DND-41 (cell line): ENCODE measurements around the gene ATP2A2.

Experiments
- ATAC-seq: fragments of 200-7000 bp; cut with Tn5 transposase; 3 replicates; pipeline ENCODE4 v1.9.1; 2021; ENCODE audit warnings: low read depth; ENCODE audit not compliant: insufficient read depth
- DNase-seq: peaks from one replicate; pipeline ENCODE4 v3.0.0-alpha.2; 2020
- H2AFZ ChIP-seq: 2 replicates; pipeline ENCODE4 v1.6.0; 2012; ENCODE audit warnings: low read depth, low read length
- H3K27ac ChIP-seq: 2 replicates; pipeline ENCODE4 v1.5.1; 2012; ENCODE audit warnings: low read length, inconsistent platforms
- H3K27me3 ChIP-seq: fragments of 200-600 bp; sonication (generic); 2 replicates; pipeline ENCODE4 v1.6.0; 2012; ENCODE audit warnings: low read length, mild to moderate bottlenecking, inconsistent platforms; ENCODE audit not compliant: insufficient read depth, poor library complexity
- H3K36me3 ChIP-seq: 2 replicates; pipeline ENCODE4 v1.5.1; 2012; ENCODE audit warnings: low read length, inconsistent platforms; ENCODE audit not compliant: insufficient read depth
- H3K4me1 ChIP-seq: 2 replicates; pipeline ENCODE4 v1.5.1; 2012; ENCODE audit warnings: mild to moderate bottlenecking, low read length; ENCODE audit not compliant: insufficient read depth
- H3K4me2 ChIP-seq: 2 replicates; pipeline ENCODE4 v1.6.0; 2012; ENCODE audit warnings: mild to moderate bottlenecking, moderate library complexity, low read length, inconsistent platforms; ENCODE audit not compliant: insufficient read depth
- H3K4me3 ChIP-seq, 2 experiments: fragments of 200-600 bp in 1 of 2; shearing (Covaris generic) in 1 of 2; 2 replicates each; pipeline ENCODE4 v1.5.1; 2012 to 2016; ENCODE audit warnings: inconsistent platforms in 2 of 2, low read length in 2 of 2, mild to moderate bottlenecking in 2 of 2, low read depth in 1 of 2, moderate library complexity in 1 of 2
- H3K79me2 ChIP-seq: 2 replicates; pipeline ENCODE4 v1.6.0; 2012; ENCODE audit warnings: low read length, inconsistent platforms; ENCODE audit not compliant: insufficient read depth
- H3K9ac ChIP-seq: 2 replicates; pipeline ENCODE4 v1.6.0; 2012; ENCODE audit warnings: low read depth, mild to moderate bottlenecking, inconsistent platforms, low read length, moderate library complexity
- H3K9me3 ChIP-seq: 2 replicates; pipeline ENCODE4 v1.5.1; 2012; ENCODE audit warnings: low read length, moderate library complexity, mild to moderate bottlenecking, inconsistent platforms; ENCODE audit not compliant: insufficient read depth, severe bottlenecking
- H4K20me1 ChIP-seq: 2 replicates; pipeline ENCODE4 v1.6.0; 2012; ENCODE audit warnings: low read length; ENCODE audit not compliant: insufficient read depth
- CTCF ChIP-seq: IDR thresholded peaks from 2 replicates; pipeline ENCODE4 v1.5.1; 2012; ENCODE audit warnings: borderline replicate concordance, low read length, moderate library complexity, mild to moderate bottlenecking; ENCODE audit not compliant: poor library complexity, severe bottlenecking; ENCODE audit errors: extremely low read depth
- EZH2 ChIP-seq: IDR thresholded peaks from 3 replicates; pipeline ENCODE4 v1.6.1; 2012; ENCODE audit warnings: borderline replicate concordance, low read depth, mild to moderate bottlenecking, moderate library complexity, low read length, inconsistent platforms; ENCODE audit not compliant: severe bottlenecking

The ATP2A2 gene

GRCh38 chr12:110367181-110367864 lies 86.3 kb downstream of the ATP2A2 start:
- DNase-seq (no peak), ATAC-seq (no peak)
- Histone ChIP-seq H4K20me1 (peaks cover 5% of the 10 kb centered on the region; the same call in 1 of the 2 replicates), H3K9ac (no peak overlapping the region), H3K4me3 (no peak overlapping the region), H3K9me3 (no peaks in the 10 kb centered on the region), H3K27ac (no peak overlapping the region), H2AFZ (no peak overlapping the region), H3K4me2 (no peak overlapping the region), H3K27me3 (no peaks in the 10 kb centered on the region), H3K4me1 (no peaks in the 10 kb centered on the region), H3K36me3 (peaks cover 19% of the 10 kb centered on the region), H3K79me2 (no peaks in the 10 kb centered on the region)
- no peak for TF ChIP-seq CTCF
- TF ChIP-seq EZH2: no peak

- 0 out of 3 replicates have a peak, but pooled peaks have one; percentile 6 for ATAC-seq
- no peak overlapping the region for H3K9ac ChIP-seq
Measured at GRCh38 chr12:110369992-110370391, 88.9 kb downstream of the ATP2A2 start.

GRCh38 chr12:110370732-110371231 lies 89.7 kb downstream of the ATP2A2 start:
- Histone ChIP-seq H3K27ac (no peak overlapping the region), H3K4me1 (no peaks in the 10 kb centered on the region)

More at GRCh38 chr12:110369992-110370391, 88.9 kb downstream of the ATP2A2 start:
- Histone ChIP-seq H3K9me3 (no peaks in the 10 kb centered on the region), H3K4me2 (no peak overlapping the region), H4K20me1 (peaks cover 7% of the 10 kb centered on the region), H3K36me3 (peaks cover 45% of the 10 kb centered on the region), H3K27ac (no peak overlapping the region), H3K27me3 (no peaks in the 10 kb centered on the region), H3K4me3 (no peak overlapping the region), H3K4me1 (no peaks in the 10 kb centered on the region), H3K79me2 (no peaks in the 10 kb centered on the region), H2AFZ (no peak overlapping the region)
- TF ChIP-seq CTCF (no peak), EZH2 (no peak)
- no peak for DNase-seq

More at GRCh38 chr12:110370732-110371231, 89.7 kb downstream of the ATP2A2 start:
- no peak overlapping the region for H3K4me3 ChIP-seq
- H3K36me3 ChIP-seq: peaks cover 53% of the 10 kb centered on the region
- H3K4me2 ChIP-seq: no peak overlapping the region
- H4K20me1 ChIP-seq: peaks cover 7% of the 10 kb centered on the region
- no peak overlapping the region for H3K9ac ChIP-seq
- 0 out of 3 replicates have a peak, but pooled peaks have one; percentile 9 for ATAC-seq
- no peak overlapping the region for H2AFZ ChIP-seq
- H3K27me3 ChIP-seq: no peaks in the 10 kb centered on the region
- H3K9me3 ChIP-seq: no peaks in the 10 kb centered on the region
- no peak for TF ChIP-seq CTCF
- no peak for DNase-seq
- no peaks in the 10 kb centered on the region for H3K79me2 ChIP-seq
